ENCODE results near the gene SCUBE2.

Gene SCUBE2

DNA sequence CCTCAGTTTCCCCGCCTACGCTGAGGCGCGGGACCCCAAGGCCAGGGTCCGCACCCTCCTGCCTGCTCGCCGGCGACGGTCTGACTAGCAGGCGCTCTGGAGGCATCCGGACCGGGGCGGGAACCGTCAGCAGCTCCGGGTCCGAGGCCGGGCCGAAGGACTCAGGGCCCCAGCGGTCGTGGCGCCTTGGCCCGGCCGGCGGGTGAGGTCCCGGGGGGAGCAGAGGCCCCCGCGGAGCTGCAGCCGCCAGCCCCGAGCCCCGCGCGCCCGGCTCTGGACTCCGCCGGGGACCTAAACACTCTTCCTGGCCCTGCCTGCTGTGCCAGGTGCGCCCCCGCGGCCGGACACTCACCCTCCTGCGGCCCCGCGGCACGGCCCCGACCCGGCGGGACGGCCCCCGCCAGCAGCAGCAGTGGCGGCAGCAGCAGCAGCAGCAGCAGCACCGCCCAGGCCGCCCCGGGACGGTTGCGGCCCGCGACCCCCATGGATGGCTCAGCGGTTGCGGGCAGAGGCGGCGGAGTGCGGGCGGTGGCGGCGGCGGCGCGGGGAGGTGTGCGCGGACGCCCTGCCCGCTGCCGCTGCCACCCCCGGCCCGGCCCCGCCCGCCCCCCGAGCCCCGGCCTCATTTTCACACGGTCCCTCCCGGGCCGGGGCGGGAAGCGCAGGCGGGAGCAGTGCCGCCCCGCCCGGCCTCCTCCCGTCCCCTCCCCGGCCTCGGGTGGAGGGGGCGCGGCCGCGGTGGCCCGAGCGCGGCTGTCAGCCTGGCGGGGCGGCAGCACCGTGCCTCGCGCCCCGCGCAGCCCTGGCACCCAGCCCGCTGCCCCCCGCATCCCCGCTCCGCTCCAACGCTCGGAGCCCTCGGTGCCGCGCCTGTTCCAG, at the start of gene SCUBE2:
TSS of gene SCUBE2 (minus strand) at position 556 of the 879 bp plus-strand sequence. CDS start at position 485, 71 bp downstream.
- no peak for DNase-seq

DNA sequence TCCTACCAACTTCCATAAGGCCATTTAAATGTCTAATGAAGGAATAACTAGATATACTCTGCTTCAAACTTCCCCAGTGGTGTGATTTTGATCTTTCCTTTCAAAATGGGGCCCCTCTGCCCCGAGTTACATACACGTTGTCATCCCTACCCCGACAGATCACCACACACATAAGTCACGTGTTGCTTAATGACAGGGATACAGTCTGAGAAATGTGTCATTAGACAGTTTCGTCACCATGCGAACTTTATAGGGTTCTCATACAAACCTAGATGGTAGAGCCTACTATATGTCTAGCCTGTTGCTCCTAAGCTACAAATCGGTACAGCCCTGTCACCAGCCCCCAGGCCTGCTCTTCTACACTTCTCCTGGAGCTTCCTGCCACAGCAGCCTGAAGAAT, 49.8 kb upstream of the SCUBE2 start:
- no peak for DNase-seq

DNA sequence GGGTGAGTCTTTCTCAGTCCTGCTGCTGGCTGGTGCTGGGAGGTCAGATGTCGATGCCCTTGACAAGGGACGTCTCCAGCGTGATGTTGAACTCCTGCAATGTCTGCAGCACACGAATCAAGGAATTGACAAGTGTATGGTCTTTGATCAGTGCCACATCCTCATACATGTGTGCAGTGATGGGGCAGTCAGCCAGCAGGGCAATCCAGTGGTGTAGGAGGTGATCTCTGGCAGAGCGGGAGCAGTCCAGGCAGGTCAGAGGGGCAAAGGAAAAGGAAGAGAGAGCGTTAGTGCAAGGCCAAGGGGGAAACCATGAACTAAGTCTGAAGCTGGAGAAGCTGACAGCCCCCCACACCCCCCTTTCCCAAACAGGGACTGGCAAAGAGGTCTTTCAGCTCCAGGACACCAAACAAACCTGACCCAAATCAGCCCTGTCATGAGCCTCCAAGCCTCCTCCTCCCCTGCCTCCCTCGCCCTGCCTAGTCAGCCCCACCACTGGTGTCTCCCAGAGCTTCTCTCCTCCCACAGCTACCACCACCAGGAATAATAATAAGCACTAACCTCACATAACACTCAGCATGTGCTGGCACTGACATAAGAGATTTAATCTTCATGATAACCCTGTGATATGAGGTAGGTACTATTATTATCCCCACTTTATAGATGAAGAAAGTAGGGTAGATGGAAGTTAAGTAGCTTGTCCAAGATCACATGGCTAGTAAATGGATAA, 48.4 kb upstream of the SCUBE2 start:
- no peak for DNase-seq

DNA sequence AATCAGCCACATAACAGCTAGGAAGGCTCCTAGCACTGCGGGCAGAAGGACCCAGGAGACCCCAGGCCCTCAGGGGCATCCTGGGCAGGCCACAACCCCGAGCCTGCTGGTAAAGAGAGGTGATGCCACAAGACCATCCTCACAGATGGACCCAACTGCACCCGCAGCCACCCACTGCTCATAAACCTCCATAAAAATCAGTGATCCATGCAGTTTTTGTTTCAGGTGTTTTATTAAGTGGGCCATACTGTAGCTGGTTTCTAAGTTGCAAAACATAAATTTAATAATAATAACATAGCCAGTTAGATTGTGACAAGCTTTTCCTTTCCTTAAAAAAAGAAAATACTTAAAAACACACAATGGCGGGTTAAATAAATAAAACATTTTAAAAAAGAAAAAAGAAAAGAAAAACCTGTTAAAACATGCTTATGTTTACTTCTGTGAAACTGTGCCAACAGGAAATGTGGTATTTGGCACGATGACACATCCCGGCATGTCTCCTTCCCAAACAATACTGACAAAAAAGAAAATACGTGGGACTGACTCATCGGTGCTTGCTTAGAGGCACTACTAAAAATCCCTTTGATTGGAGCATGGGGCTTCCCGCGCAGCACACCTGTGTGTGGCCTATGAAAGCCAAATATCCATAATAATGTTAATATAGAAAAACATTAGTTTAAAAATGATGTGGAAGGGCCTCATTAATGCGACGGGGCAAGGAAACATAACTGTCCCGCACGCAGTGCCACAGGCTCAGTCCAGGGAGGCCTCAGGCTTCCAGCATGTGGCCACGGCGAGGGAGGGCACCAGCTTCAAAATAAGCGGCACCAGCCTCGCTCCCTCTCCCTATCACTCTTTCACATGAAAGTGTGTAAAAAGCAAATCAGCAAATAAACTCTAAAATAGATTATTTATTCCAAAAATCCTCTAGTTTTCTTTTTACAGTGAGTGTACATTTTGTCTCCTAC, 47.5 kb upstream of the SCUBE2 start:
- DNase-seq, result peak; percentile 94

DNA sequence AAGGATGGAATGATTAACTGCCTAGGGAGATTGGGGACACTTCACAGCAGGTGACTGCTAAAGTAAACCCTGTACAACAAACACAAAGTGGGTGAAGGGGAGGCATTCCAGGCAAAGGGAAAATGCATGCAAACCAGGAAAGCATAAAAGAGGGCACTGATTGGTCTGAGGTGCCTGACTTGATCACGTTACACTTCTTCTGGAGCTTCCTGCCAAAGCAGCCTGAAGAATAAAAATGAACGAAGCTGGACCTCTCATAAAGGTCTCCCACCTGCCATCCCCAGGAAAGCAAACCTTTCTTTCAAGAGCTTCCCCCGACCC, 46.7 kb upstream of the SCUBE2 start:
- peak; percentile 52 for DNase-seq

DNA sequence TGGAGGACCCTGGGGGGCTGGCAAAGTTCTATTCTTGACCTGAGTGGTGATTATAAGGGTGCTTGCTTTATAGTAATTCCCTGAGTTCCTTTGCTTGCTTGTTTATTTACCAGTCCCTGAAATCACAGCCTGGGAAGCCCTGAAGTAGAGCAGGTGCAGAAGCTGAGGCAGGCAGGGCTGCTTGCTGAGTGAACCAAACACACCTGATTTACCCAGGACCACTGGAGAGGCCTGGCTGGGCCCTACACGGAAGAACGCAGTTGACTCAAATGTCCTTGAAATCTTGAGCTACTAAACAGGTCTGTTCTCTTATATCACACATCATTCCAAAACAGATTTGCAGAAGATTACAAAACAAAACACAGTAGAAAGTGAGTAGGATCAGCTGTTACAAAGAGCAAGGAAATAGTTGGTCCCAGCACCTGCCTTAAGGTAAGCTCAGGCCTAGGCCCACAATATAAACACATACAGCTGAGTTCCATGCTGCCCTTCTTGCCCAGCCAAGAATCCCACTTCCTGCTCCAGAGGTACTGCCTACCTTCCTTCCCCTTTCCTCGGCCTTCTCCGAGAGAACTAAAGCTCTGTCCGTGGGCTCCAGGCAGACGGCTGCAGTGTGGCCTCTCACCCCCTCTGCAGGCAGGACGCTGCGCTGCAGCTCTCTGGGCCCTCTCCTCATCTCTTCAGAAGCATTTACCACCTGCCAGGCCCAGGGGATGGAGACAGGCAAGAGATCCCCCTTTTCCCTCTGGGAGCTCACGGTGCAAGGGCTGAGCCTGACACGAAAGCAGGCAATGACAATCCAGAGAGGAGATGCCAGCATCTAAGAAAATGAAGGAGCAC, 46.1 kb upstream of the SCUBE2 start:
- DNase-seq, result peak; percentile 64

DNA sequence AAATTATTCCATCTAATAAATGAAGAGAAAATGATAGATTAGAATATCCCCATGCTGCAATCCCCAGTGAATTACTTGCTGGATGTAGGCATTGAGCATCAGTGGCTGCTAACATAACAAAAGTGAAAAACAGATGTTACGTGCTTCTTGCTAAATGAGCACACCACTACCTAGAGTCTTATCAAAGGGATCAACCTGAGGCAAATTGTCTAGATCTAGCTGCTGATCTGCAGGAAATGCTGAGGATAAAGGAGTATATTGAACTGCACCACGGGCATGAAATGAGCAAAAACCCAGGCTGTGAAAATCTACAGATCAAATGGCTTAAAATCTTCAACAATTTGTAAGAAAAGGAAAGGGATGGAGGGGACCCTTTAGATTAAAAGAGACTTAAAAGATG, 45.3 kb upstream of the SCUBE2 start:
- DNase-seq, result no peak

DNA sequence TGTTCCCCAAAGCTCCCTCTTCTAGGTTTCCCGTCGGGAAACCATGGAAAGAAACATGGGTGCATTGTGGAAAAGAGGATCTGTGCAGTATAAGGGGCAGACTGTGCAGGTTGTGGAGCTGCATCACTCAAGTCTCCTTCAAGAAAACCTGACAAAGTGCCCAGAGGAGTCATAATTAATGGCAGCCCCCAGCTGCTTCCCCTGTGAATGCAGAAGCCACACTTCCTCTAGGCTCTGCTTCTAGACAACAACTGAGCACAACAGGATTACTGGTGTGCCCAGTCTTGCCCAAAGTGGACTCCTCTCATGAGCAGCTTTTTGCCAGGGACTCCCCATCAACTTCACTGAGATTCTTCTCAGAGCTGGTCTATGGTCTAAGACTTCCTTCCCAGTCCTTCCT, 42.6 kb upstream of the SCUBE2 start:
- no peak for DNase-seq

DNA sequence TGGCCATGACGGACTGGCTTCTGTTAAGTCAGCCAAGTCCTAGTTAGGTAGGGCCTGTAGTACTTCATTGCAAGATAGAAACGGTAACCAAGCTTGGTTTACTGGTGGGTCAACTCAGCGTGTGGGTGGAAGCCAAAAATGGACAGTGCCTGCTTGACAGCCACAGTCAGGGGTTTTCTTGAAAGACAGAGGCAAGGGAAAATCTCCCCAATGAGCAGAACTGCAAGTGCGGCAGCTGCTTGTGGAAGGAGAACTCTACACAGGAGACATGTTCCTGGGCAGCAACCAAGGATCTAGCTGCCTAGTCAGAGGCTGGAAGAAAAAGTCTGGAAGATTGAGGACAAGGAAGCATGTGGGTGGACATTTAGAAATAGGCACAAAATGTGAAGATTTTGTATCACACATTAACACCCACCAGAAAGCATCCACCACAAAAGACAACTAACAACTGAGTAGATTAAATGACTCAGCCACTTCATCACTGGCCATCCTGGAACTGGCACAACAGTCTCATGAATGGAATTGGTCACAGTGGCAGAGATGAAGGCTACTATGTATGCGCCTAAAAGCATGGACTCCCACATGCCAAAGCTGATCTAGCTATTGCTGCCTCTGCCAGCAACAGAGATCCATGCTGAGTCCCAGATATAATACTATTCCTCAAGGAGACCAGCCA, 40.9 kb upstream of the SCUBE2 start:
- DNase-seq, result no peak

DNA sequence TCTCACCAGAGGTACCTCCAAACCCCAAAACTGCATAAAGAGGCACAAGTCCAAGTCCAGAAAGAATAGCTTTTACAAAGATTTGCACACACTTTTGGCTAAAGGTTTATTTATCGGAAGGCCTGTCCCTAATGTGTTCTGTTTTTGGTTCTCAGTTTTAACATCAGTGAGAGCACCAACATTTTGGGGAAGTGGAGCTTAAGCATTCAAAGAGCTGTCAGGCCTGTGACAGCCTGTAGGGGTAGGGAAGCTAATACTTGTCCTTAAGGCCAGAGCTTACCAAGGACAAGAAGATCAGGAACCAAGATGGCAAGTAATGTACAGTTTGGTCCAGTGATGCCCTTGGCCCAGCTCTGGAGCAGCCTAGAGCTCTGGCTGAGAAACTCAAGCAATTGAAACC, 38.9 kb upstream of the SCUBE2 start:
- no peak for DNase-seq

DNA sequence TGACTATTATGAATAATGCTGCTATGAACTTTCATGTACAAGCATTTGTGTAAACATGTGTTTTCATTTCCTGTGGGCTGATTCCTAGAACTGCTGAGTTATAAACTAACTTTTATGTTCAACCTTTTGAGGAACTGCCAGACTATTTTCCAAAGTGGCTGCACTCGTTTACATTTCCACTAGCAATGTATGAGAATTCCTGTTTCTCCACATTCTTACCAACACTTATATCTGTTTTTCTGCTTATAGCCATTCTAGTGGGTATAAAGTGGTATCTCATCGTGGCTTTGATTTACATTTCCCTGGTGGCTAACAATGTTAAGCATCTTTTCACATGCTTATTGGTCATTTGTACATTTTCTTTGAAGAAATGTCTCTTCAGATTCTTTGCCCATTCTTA, 35.2 kb upstream of the SCUBE2 start:
- DNase-seq, result no peak

DNA sequence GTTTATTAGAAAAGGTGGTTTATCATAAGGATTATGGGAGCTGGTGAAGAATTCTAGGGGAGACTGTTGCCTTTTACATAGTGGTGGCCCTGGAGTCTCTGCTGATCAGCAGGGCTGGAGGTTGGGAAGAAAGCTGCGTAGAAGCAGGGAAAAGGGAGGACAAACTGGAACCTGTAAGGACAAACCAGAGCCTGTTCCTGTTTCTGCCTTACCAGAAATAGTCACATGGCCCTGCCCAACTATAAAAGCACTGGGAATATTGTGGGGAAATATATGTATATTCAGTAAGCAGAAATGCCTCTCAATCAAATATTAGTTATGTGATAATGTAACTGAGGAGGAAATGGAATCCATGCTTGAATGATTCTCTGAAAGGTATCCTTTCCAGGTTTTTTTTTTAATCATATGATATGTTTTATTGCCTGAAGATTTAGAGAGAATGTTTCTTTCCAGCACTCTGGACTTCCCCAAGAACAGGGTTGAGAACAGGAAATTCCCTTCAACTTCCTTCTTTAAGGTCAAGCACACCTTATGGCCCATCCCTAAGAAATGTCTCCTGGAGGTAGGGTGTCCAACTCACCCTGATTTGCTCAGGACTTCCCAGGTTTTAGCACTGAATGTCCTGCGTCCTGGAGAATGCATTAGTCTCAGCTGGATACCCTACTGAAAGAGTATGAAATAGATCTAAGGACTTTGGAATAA, 33.9 kb upstream of the SCUBE2 start:
- no peak for DNase-seq

DNA sequence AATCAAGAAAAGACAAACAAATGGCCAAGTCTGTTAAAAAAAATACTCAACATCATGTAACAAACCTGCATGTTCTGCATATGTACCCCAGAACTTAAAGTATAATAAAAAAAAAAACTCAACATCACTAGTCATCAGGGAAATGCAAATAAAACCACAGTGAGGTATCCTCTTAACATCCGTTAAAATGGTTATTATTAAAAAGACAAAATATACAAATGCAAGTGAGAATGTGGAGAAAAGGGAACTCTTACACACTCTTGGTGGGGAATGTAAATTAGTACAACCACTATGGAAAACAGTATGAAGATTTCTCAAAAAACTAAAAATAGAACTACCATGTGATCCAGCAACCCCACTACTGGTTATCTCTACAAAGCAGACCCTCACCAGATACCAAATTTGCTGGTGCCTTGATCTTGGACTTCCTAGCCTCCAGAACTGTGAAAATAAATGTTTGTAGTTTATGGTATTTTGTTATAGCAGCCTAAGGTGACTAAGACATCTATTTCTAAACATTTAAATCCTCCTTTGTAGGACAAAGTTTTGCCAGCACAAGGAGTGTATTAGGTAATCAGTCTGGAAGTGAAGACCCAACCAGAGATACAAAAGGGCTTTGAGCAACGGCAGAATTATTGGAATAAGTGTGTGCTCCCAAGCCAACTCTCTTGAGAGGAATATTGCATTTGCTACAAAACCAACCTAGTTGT, 32.4 kb upstream of the SCUBE2 start:
- no peak for DNase-seq

DNA sequence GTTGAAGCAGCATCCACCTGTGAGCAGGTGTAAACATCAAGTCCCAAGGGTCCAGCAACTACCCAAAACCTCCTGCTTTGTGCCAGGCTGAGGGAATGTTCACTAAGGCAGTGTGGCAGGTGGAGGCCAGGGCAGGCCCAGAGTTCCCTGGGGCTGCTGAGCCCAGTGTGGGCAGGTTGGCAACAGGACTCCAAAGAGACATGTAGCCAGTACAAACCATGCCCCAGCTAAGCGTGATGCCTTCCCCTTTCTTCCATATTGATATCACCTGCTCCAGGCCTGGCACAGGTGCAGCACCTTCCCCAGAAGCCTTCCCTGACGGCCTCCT, 30.0 kb upstream of the SCUBE2 start:
- no peak for DNase-seq

DNA sequence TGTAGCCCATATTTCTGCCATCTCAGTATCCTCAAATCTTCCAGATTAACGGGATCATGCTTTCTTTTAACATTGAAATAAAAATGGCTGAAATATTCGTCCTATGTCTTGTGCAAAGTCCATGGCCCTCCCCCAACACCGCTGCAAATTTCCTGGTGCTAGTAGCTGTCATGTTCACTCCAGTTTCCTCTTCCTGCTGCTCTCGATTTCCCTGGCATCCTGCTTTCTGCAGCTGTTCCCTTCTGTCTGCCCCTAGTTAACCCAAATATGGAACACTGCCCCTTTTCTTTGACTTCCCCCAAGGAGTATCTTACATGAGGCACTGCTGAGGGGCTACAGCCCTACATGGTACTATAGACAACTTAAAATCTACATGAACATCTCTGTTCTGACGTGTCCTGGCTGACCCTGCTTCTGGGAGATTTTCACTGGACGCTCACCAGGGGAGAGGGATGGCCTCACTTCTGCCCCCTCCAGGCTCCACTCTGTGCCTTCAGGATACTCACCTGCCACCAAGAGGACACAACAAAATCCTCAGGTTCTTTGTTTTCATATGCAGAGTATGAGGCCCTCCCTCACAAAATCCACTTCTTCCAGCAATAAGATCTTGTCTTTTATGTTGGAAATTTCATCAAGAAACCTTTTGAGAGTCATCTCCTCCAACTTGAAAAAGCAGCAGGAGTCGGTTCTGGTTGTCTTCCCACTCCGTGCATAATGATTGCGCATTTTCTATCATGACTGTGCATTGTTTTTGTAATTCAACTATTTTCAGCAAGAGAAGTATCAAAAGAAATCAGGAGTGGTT, 29.5 kb upstream of the SCUBE2 start:
- no peak for DNase-seq

DNA sequence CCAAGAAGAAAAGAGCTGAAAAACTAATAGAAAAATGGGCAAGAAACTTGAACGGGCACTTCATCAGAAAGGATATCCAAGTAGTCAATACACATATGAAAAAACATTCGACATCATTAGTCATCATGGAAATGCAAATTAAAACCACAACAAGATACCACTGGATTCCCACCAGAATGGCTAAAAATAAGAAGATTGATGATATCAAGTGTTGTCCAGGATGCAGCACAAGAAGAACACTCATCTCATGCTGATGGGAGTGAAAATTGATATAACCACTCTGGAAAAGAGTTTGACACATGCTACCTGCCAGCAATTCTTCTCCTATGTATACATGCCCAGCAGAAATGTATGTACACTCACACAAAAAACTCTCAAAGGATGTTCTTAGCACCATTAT, 26.9 kb upstream of the SCUBE2 start:
- no peak for DNase-seq

DNA sequence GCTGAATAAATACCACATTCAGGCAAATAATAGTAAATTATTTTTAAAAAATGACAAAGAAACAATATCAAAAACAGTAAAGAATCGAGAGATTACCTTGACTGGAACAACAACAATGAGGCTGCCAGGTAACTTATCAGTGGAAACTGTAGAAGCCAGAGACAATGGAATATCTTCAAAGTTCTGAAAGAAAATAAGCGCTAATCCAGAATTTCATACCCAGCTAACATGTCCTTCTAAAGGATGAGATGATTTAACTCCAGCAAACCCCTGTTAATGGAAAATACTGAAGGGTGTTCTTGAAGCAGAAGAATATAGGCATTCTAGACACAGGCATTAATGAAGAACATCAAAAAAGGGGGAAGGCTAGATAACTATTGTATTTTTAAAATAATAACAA, 20.7 kb upstream of the SCUBE2 start:
- no peak for DNase-seq

DNA sequence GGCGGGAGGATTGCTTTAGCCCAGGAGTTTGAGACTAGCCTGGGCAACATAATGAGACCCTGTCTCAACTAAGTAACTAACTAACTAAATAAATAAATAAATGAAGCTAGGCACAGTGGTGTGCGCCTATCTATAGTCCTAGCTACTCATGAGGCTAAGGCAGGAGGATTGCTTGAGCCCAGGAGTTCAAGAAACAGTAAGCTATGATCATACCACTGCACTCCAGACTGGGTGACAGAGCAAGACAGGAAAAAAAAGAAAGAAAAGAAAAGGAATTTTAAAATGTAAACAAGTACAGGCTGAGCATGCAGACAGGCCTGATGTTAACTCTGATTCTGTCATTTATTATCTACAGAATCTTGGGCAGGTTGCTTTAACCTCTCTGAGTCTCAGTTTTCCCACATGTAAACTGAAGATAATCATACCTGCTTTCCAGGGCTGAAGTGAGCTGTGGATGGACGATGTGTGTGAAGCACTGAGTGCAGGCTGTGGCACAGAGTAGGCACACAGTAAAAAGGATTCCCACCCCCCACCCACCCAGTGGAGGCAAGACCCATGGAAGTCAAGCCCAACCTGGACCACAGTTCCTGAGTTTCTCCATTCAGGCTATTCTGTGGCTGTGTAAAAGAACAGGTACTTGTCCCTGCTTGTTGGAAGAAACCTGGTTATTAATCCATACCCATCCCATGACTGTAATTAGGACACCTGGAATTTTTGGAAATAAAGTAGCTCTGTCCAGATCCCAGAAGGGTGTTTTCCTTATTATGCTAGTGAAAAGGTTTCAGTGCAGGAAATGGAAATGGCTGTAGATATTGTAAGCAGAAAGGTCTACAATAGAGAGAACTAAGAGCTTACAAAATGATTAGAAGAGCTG, 18.7 kb upstream of the SCUBE2 start:
- DNase-seq, result no peak

DNA sequence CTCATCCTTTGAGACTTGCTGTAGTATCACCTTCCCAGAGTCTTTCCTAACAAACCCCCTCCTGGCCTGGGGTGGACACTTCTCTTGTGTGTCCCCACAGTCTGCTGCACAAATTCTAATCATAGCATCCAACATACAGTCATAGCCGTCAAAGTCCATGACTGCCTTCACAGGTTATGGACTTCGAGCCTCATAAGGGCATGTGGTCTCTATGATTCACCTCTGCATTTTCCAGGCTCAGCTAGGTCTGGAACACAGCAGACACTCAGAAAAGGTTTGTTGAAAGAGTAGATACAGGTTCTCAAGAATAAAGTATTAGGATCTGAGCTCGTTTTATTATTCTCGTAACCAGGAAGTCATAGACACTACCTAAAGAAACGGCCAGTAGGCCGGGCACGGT, 13.2 kb upstream of the SCUBE2 start:
- no peak for DNase-seq
